B cell (primary cell): Measurements from ENCODE around the gene KRI1. TPM values are rescaled to one million over a fixed set of nuclear protein-coding genes. Genes with fewer than 3 reads are reported as not detected.
A peak's percentile ranks its signal among the peaks of the same experiment; 100 is the strongest.

ENCODE experiments used
- ATAC-seq: fragments of 200-7000 bp; cut with Tn5 transposase; one replicate; pipeline ENCODE4 v1.10.0; 2021; ENCODE audit warnings: low read depth, mild to moderate bottlenecking, moderate number of reproducible peaks, moderate library complexity
- CTCF ChIA-PET: fragments of 350-600 bp; sonication (Branson Sonifier 250); formaldehyde crosslinking; loops from one replicate; lab custom pipeline; 2021; ENCODE audit warnings: antibody characterized with exemption, inconsistent platforms; lab: Charles Lee
- POLR2A ChIA-PET: fragments of 350-600 bp; sonication (Branson Sonifier 250); formaldehyde crosslinking; loops from one replicate; lab custom pipeline; 2021; ENCODE audit warnings: antibody characterized with exemption; lab: Charles Lee
- DNase-seq: peaks from one replicate; pipeline ENCODE4 v3.0.0; 2013
- H2AFZ ChIP-seq: 2 replicates; pipeline ENCODE4 v1.6.1; 2012; ENCODE audit warnings: mild to moderate bottlenecking, low read depth, low read length; ENCODE audit not compliant: insufficient read depth, poor library complexity, severe bottlenecking
- H3K27ac ChIP-seq, 2 donors: 1 replicate in 1 of 2; 2 replicates in 1 of 2; pipeline ENCODE4 v1.5.1; 2012 to 2013; ENCODE audit warnings: low read length in 2 of 2, mild to moderate bottlenecking in 2 of 2, moderate library complexity in 1 of 2
- H3K27me3 ChIP-seq, 4 experiments: fragments of 200-600 bp in 1 of 4; sonication (generic) in 1 of 4; replicated peaks in 1 of 4; 1 replicate in 2 of 4; 2 replicates in 2 of 4; pipeline versions ENCODE4 v1.6.1 to v1.7.0; 2013 to 2016; ENCODE audit warnings: low read length in 3 of 4, mild to moderate bottlenecking in 2 of 4, mixed read lengths in 1 of 4, moderate library complexity in 1 of 4; ENCODE audit not compliant: insufficient read depth in 4 of 4, control insufficient read depth in 3 of 4; ENCODE audit errors: control extremely low read depth in 1 of 4
- H3K36me3 ChIP-seq, 2 experiments: replicated peaks in 1 of 2; 1 replicate in 1 of 2; 2 replicates in 1 of 2; pipeline versions ENCODE4 v1.6.1 to v1.7.1; 2013; ENCODE audit warnings: low read length in 1 of 2; ENCODE audit not compliant: insufficient read depth in 2 of 2, control insufficient read depth in 1 of 2; ENCODE audit errors: control extremely low read depth in 1 of 2, extremely low read depth in 1 of 2
- H3K4me1 ChIP-seq, 2 donors: fragments of 200-600 bp in 1 of 2; sonication (generic) in 1 of 2; 1 replicate in 1 of 2; 2 replicates in 1 of 2; pipeline versions ENCODE4 v1.5.1 to v1.6.1; 2013 to 2017; ENCODE audit warnings: low read length in 2 of 2; ENCODE audit not compliant: control insufficient read depth in 2 of 2, insufficient read depth in 2 of 2
- H3K4me2 ChIP-seq: replicated peaks from 2 replicates; pipeline ENCODE3; 2012; ENCODE audit warnings: mild to moderate bottlenecking, low read depth, low read length; ENCODE audit not compliant: poor library complexity, severe bottlenecking
- H3K4me3 ChIP-seq, 5 experiments: fragments of 200-600 bp in 1 of 5; sonication (generic) in 1 of 5; 1 replicate in 3 of 5; 2 replicates in 2 of 5; pipeline versions ENCODE4 v1.5.1 to v1.7.0; 2011 to 2016; ENCODE audit warnings: low read length in 4 of 5, mild to moderate bottlenecking in 4 of 5, low read depth in 2 of 5, control low read depth in 1 of 5, moderate library complexity in 1 of 5; ENCODE audit not compliant: insufficient read depth in 1 of 5; ENCODE audit errors: control extremely low read depth in 1 of 5, extremely low read depth in 1 of 5
- H3K79me2 ChIP-seq: fragments of 200-600 bp; sonication (generic); one replicate; pipeline ENCODE4 v1.6.0; 2016; ENCODE audit warnings: low read length; ENCODE audit not compliant: control insufficient read depth, insufficient read depth
- H3K9ac ChIP-seq: fragments of 200-600 bp; sonication (generic); 2 replicates; pipeline ENCODE4 v1.6.1; 2017; ENCODE audit warnings: mild to moderate bottlenecking, low read length, moderate library complexity
- H3K9me3 ChIP-seq, 3 donors: one replicate each; pipeline versions ENCODE4 v1.6.1 to v1.7.1; 2013; ENCODE audit warnings: low read length in 2 of 3; ENCODE audit not compliant: control insufficient read depth in 2 of 3, insufficient read depth in 1 of 3; ENCODE audit errors: control extremely low read depth in 1 of 3
- H4K20me1 ChIP-seq: 2 replicates; pipeline ENCODE4 v1.6.0; 2012; ENCODE audit warnings: mild to moderate bottlenecking, low read length; ENCODE audit not compliant: insufficient read depth, control insufficient read depth, poor library complexity, severe bottlenecking
- H3K27ac Mint-ChIP-seq: one replicate; pipeline ENCODE4 v1.8.0; 2021; ENCODE audit warnings: mixed read lengths
- H3K27me3 Mint-ChIP-seq: one replicate; pipeline ENCODE4 v1.8.0; 2021; ENCODE audit warnings: mixed read lengths
- H3K4me1 Mint-ChIP-seq: one replicate; pipeline ENCODE4 v1.8.0; 2021; ENCODE audit warnings: mixed read lengths
- H3K4me3 Mint-ChIP-seq: one replicate; pipeline ENCODE4 v1.8.0; 2021; ENCODE audit warnings: mixed read lengths
- H3K9me3 Mint-ChIP-seq: one replicate; pipeline ENCODE4 v1.8.0; 2022; ENCODE audit warnings: mixed read lengths; ENCODE audit not compliant: insufficient read depth
- EZH2 ChIP-seq: IDR thresholded peaks from 2 replicates; pipeline ENCODE4 v1.6.1; 2012; ENCODE audit warnings: borderline replicate concordance, low read depth, mild to moderate bottlenecking, moderate library complexity, low read length; ENCODE audit not compliant: insufficient read depth, poor library complexity, severe bottlenecking
- WGBS: methylation state at CpG from one replicate; pipeline ENCODE4 v1.1.5; 2013; ENCODE audit warnings: missing lambda C conversion rate; ENCODE audit not compliant: insufficient coverage; 5-methylcytosine and 5-hydroxymethylcytosine counted together
- intact Hi-C: fragments of 100-400 bp; cut with micrococcal nuclease; formaldehyde crosslinking; loops from one replicate; pipeline ENCODE4 v1.10.0; 2022
- polyA plus RNA-seq: library from polyadenylated mRNA; depleted of rRNA; stranded (reverse); fragments of >200 nt; gene quantifications from 2 replicates; pipeline ENCODE4 v1.2.3, GENCODE V29; 2012
- total RNA-seq, 2 donors: library from RNA; stranded (reverse); fragments of 120-200 nt in 1 of 2; gene quantifications; 1 replicate in 1 of 2; 2 replicates in 1 of 2; pipeline versions ENCODE4 v1.2.3 to v1.2.4, GENCODE V29; 2013 to 2022
- TF ChIP-seq, protein P1 (sequence below): fragments of 200-600 bp; IDR thresholded peaks from one replicate; pipeline ENCODE4 v1.8.0; 2022; ENCODE audit warnings: antibody characterized with exemption, mild to moderate bottlenecking

Gene KRI1
- total and polyA plus RNA-seq, 2 donors (not counting 1 experiment from before 2014, with no cell fraction given), result 46.7 to 62.8 TPM

DNA sequence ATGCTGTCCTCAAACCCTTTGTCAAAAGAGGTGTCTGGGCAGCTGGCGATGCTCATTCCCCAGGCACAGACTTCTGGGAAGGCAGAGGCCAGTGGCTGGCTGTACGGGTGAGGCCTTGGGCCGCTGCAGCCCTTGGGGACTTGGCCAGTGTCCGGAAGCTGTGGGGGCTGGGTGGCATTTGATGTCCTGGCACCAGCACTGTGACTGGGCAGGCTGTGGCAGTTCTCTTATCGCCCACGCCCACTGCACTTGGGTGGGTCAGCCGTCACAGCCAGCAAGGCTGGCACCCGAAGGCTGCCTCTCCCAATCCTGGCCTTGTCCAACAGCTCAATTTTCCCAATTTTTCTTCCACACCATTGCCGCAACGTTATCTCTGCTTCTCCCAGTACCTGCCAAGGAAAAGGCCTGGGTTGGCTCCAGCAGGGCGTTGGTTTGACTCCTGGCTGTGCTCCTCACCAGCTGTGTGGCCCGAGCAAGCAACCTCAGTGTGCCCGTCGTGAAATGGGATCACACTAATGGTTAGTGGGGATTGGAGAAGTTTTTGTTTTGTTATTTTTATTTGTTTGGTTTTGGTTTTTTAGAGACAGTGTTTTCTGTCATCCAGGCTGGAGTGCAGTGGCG, 46.8 kb upstream of the KRI1 start:
- ChIA-PET POLR2A (interaction anchor here (1.0 to 1.8 kb wide), 2 partner anchors 9 to 10 kb away, joined by 3 to 4 read pairs; no protein-coding TSS in a partner anchor), CTCF (interaction anchor here (1.0 to 2.4 kb wide), 4 partner anchors 9 to 71 kb away, joined by 3 to 9 read pairs (median 5); no protein-coding TSS in a partner anchor)
- DNase-seq (no peak), ATAC-seq (no peak)
- Histone ChIP-seq H3K36me3 (peaks cover 3 to 26% of the 10 kb centered on the region in 2 experiments), H4K20me1 (peaks cover 75% of the 10 kb centered on the region), H3K9ac (no peak overlapping the region), H3K4me2 (no peak overlapping the region), H2AFZ (no peak overlapping the region), H3K27me3 (no peaks in the 10 kb centered on the region), H3K4me1 (peaks cover 21 to 72% of the 10 kb centered on the region in 2 donors), H3K9me3 (no peaks in the 10 kb centered on the region), H3K4me3 (no peak overlapping the region), H3K27ac (no peak overlapping the region), H3K79me2 (peaks cover 97% of the 10 kb centered on the region)
- TF ChIP-seq, protein P1, sequence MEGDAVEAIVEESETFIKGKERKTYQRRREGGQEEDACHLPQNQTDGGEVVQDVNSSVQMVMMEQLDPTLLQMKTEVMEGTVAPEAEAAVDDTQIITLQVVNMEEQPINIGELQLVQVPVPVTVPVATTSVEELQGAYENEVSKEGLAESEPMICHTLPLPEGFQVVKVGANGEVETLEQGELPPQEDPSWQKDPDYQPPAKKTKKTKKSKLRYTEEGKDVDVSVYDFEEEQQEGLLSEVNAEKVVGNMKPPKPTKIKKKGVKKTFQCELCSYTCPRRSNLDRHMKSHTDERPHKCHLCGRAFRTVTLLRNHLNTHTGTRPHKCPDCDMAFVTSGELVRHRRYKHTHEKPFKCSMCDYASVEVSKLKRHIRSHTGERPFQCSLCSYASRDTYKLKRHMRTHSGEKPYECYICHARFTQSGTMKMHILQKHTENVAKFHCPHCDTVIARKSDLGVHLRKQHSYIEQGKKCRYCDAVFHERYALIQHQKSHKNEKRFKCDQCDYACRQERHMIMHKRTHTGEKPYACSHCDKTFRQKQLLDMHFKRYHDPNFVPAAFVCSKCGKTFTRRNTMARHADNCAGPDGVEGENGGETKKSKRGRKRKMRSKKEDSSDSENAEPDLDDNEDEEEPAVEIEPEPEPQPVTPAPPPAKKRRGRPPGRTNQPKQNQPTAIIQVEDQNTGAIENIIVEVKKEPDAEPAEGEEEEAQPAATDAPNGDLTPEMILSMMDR, result no peak
- TF ChIP-seq EZH2, result no peak
- H3K4me3 Mint-ChIP-seq, result no peak overlapping the region
- peak overlapping the region; percentile 37 for H3K27ac Mint-ChIP-seq
- peaks cover 48% of the 10 kb centered on the region for H3K4me1 Mint-ChIP-seq
- intact Hi-C loops, result no loop called here
- no peaks in the 10 kb centered on the region for H3K9me3 Mint-ChIP-seq
- over 99% methylated on average over 14 of the region's 15 CpGs for WGBS
- H3K27me3 Mint-ChIP-seq, result no peaks in the 10 kb centered on the region

DNA sequence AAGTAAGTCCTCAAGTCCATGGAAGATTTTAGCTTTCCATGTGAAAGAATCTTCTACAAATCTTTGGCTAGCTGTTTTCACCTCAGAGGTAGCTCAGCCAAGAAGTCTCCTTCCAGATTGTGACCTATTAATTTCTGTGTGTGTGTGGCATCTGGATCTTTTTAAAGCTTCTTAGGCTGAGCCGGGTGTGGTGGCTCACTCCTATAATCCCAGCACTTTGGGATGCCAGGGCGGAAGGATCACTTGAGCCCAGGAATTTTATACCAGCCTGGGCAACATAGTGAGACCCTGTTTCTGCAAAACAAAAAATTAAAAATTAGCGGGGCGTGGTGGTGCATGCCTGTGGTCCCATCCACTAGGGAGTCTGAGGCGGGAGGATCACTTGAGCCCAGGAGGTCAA, 46.1 kb upstream of the KRI1 start:
- no peaks in the 10 kb centered on the region for H3K9me3 ChIP-seq
- peaks cover 21 to 71% of the 10 kb centered on the region in 2 donors for H3K4me1 ChIP-seq
- H3K36me3 ChIP-seq, result peaks cover 3 to 19% of the 10 kb centered on the region in 2 experiments
- peaks cover 44% of the 10 kb centered on the region for H3K4me1 Mint-ChIP-seq
- CTCF ChIA-PET, result interaction anchor here (1.0 to 2.7 kb wide), 7 partner anchors 8 to 70 kb away, joined by 3 to 20 read pairs (median 4); no protein-coding TSS in a partner anchor
- no peaks in the 10 kb centered on the region for H3K27me3 ChIP-seq
- peaks cover 96% of the 10 kb centered on the region for H3K79me2 ChIP-seq
- no peaks in the 10 kb centered on the region for H3K9me3 Mint-ChIP-seq
- H3K27ac Mint-ChIP-seq, result no peak overlapping the region
- no peak overlapping the region for H3K27ac ChIP-seq
- WGBS, result 98% methylated on average over 5 of the region's 5 CpGs
- POLR2A ChIA-PET, result interaction anchor here (0.6 to 1.8 kb wide), 4 partner anchors 9 to 64 kb away, joined by 3 to 5 read pairs (median 4); no protein-coding TSS in a partner anchor
- intact Hi-C loops, result no loop called here
- no peaks in the 10 kb centered on the region for H3K27me3 Mint-ChIP-seq
- H2AFZ ChIP-seq, result no peak overlapping the region
- no peak overlapping the region for H3K4me3 Mint-ChIP-seq
- TF ChIP-seq EZH2, result no peak
- TF ChIP-seq, protein P1, result no peak
- no peak for DNase-seq
- ATAC-seq, result no peak
- no peak overlapping the region for H3K4me2 ChIP-seq
- no peak overlapping the region for H3K4me3 ChIP-seq
- no peak overlapping the region for H3K9ac ChIP-seq
- H4K20me1 ChIP-seq, result peaks cover 68% of the 10 kb centered on the region
